ENCODE data around the gene MXRA8. TPM values are rescaled to one million over a fixed set of nuclear protein-coding genes. Genes with fewer than 3 reads are reported as not detected.
A peak's percentile ranks its signal among the peaks of the same experiment; 100 is the strongest.

MXRA8 gene
- total RNA-seq, 1 experiment from 2014 or later, result 0.23 TPM

DNA sequence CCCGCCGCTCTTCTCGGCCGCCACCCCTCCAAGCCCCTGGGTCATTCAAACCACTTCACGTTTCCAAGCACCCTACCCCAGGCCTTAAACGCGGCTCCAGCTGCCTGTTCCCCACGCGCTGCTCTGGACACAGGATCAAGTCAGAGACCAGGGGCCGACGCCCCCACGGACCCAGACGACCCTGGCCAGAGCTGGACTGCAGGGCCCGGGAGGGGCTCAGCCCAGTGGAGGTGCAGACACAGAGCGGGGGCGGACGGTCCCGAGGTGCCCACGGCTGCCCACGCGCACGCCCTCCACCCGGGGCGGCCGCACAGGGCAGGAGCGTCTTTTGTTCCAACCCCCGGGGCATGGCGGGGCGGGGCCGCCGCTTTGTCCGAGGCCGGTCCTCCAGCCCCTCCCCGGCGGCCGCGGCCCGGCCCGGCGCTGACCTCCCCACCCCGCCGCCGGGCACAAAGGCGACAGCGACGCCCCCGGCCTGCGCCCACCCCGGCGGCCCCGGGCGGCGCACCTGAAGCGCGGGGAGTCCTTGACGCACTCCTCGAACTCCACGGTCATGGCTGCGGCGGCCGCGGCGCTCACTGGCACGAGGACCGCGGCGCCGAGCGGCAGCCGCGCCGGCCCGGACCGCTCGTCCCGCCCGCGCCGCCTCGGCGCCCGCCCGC, 51.0 kb downstream of the MXRA8 start:
- DNase-seq (ENCODE audit: low read depth), result no peak

- no peak for DNase-seq (ENCODE audit: low read depth)
Measured at GRCh38 chr1:1306661-1307260, 51.6 kb downstream of the MXRA8 start.

GRCh38 chr1:1306070-1306660, 52.2 kb downstream of the MXRA8 start:
- DNase-seq (ENCODE audit: low read depth), result peak; percentile 51

- DNase-seq (ENCODE audit: low read depth), result peak; percentile 89
Measured at GRCh38 chr1:1305300-1306069, 52.9 kb downstream of the MXRA8 start.

GRCh38 chr1:1304331-1305299, 53.7 kb downstream of the MXRA8 start:
- DNase-seq (ENCODE audit: low read depth), result peak; percentile 82

DNA sequence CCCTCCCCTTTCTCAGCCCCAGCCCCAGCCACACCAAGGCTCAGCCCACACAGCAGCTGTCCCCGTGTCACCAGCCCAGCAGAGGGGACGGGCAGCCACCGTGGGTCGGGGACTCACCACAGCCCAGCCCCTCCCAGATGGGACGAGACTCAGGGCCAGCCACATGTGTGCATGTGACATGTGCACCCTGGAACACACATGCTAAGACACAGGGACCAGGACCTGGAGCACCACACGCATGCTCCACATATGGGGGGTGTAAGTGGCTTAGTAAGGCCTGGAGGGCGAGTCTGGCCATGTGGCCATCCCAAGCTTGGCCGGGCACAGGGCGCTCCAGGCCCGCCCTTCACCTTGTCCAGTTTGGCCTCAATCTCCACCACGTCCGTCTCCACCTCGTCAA, 54.6 kb downstream of the MXRA8 start:
- DNase-seq (ENCODE audit: low read depth), result no peak

GRCh38 chr1:1302951-1303509, 55.3 kb downstream of the MXRA8 start:
- no peak for DNase-seq (ENCODE audit: low read depth)

Other genes starting within 250 kb of the MXRA8 start
- 14.8 and 19.1 TPM in 2 replicates for gene C1orf159, start 242.5 kb downstream of the MXRA8 start, total RNA-seq (2014; rRNA removed; shearing (Covaris generic))
- not detected in 2 replicates for gene TTLL10, start 184.7 kb downstream of the MXRA8 start, total RNA-seq (2014; rRNA removed; shearing (Covaris generic))
- 0.89 and 1.9 TPM in 2 replicates for gene TNFRSF18, start 152.0 kb downstream of the MXRA8 start, total RNA-seq (2014; rRNA removed; shearing (Covaris generic))
- not detected in 2 replicates for gene TNFRSF4, start 144.4 kb downstream of the MXRA8 start, total RNA-seq (2014; rRNA removed; shearing (Covaris generic))
- gene SDF4, start 126.6 kb downstream of the MXRA8 start, total RNA-seq (2014; rRNA removed; shearing (Covaris generic)), result 84.4 and 91.8 TPM in 2 replicates
- 44.5 and 49.1 TPM in 2 replicates for gene B3GALT6, start 126.3 kb downstream of the MXRA8 start, total RNA-seq (2014; rRNA removed; shearing (Covaris generic))
- gene C1QTNF12, start 111.8 kb downstream of the MXRA8 start, total RNA-seq (2014; rRNA removed; shearing (Covaris generic)), result 0.36 TPM in 1 of 2 replicates, not detected in the other
- gene UBE2J2, start 84.7 kb downstream of the MXRA8 start, total RNA-seq (2014; rRNA removed; shearing (Covaris generic)), result 82.1 and 87.3 TPM in 2 replicates
- gene SCNN1D, start 78.1 kb downstream of the MXRA8 start, total RNA-seq (2014; rRNA removed; shearing (Covaris generic)), result 0.71 and 0.86 TPM in 2 replicates
- gene ACAP3, start 50.6 kb downstream of the MXRA8 start, total RNA-seq (2014; rRNA removed; shearing (Covaris generic)), result 17.5 and 19.3 TPM in 2 replicates
- gene PUSL1, start 50.0 kb downstream of the MXRA8 start, total RNA-seq (2014; rRNA removed; shearing (Covaris generic)), result 18.8 and 39.8 TPM in 2 replicates
- gene INTS11, start 33.9 kb downstream of the MXRA8 start, total RNA-seq (2014; rRNA removed; shearing (Covaris generic)), result 76.5 and 95.7 TPM in 2 replicates
- gene CPTP, start 33.8 kb downstream of the MXRA8 start, total RNA-seq (2014; rRNA removed; shearing (Covaris generic)), result 7.0 and 12.9 TPM in 2 replicates
- gene TAS1R3, start 27.3 kb downstream of the MXRA8 start, total RNA-seq (2014; rRNA removed; shearing (Covaris generic)), result under 0.01 TPM in 1 of 2 replicates, not detected in the other
- 44.4 and 65.5 TPM in 2 replicates for gene DVL1, start 9.1 kb downstream of the MXRA8 start, total RNA-seq (2014; rRNA removed; shearing (Covaris generic))
- 267 and 308 TPM in 2 replicates for gene AURKAIP1, start 16.7 kb upstream of the MXRA8 start, total RNA-seq (2014; rRNA removed; shearing (Covaris generic))
- 58.8 and 81.7 TPM in 2 replicates for gene CCNL2, start 40.8 kb upstream of the MXRA8 start, total RNA-seq (2014; rRNA removed; shearing (Covaris generic))
- gene MRPL20, start 48.7 kb upstream of the MXRA8 start, total RNA-seq (2014; rRNA removed; shearing (Covaris generic)), result 303 and 385 TPM in 2 replicates
- not detected in 2 replicates for gene ANKRD65, start 62.7 kb upstream of the MXRA8 start, total RNA-seq (2014; rRNA removed; shearing (Covaris generic))
- 2.2 and 5.7 TPM in 2 replicates for gene VWA1, start 77.1 kb upstream of the MXRA8 start, total RNA-seq (2014; rRNA removed; shearing (Covaris generic))
- 0.06 and 0.29 TPM in 2 replicates for gene ATAD3C, start 91.1 kb upstream of the MXRA8 start, total RNA-seq (2014; rRNA removed; shearing (Covaris generic))
- 46.8 and 47.5 TPM in 2 replicates for gene ATAD3B, start 113.2 kb upstream of the MXRA8 start, total RNA-seq (2014; rRNA removed; shearing (Covaris generic))
- 85.1 and 85.4 TPM in 2 replicates for gene ATAD3A, start 153.6 kb upstream of the MXRA8 start, total RNA-seq (2014; rRNA removed; shearing (Covaris generic))
- gene TMEM240, start 182.1 kb upstream of the MXRA8 start, total RNA-seq (2014; rRNA removed; shearing (Covaris generic)), result 0.11 TPM in 1 of 2 replicates, not detected in the other
- 67.3 and 71.3 TPM in 2 replicates for gene SSU72, start 216.3 kb upstream of the MXRA8 start, total RNA-seq (2014; rRNA removed; shearing (Covaris generic))
- 1.8 TPM in 1 of 2 replicates, not detected in the other for gene FNDC10, start 241.6 kb upstream of the MXRA8 start, total RNA-seq (2014; rRNA removed; shearing (Covaris generic))